Calu3 (cell line): ENCODE measurements around the gene DCHS2. TPM values are rescaled to one million over a fixed set of nuclear protein-coding genes. Genes with fewer than 3 reads are reported as not detected.

Experiments used
- BruUV-seq: library from RNA; stranded (reverse); fragments of 400-500 nt; replicated peaks from 2 replicates; lab custom pipeline; 2021; lab: Mats Ljungman, UMichigan
- CTCF ChIA-PET: fragments of 300-600 bp; sonication (Branson Sonifier 250); formaldehyde crosslinking; loops from one replicate; lab custom pipeline; 2022; ENCODE audit warnings: antibody characterized with exemption; lab: Charles Lee
- DNase-seq: peaks from one replicate; pipeline ENCODE4 v3.0.0; 2022
- H3K27ac Mint-ChIP-seq: one replicate; pipeline ENCODE4 v1.8.0; 2022; ENCODE audit warnings: mixed read lengths; ENCODE audit not compliant: unreplicated experiment
- H3K27me3 Mint-ChIP-seq: one replicate; pipeline ENCODE4 v1.8.0; 2022; ENCODE audit warnings: mixed read lengths; ENCODE audit not compliant: unreplicated experiment
- H3K36me3 Mint-ChIP-seq: one replicate; pipeline ENCODE4 v1.8.0; 2022; ENCODE audit warnings: mild to moderate bottlenecking, moderate library complexity, mixed read lengths; ENCODE audit not compliant: insufficient read depth, unreplicated experiment
- H3K4me1 Mint-ChIP-seq: one replicate; pipeline ENCODE4 v1.8.0; 2022; ENCODE audit warnings: mild to moderate bottlenecking, low read depth, mixed read lengths; ENCODE audit not compliant: unreplicated experiment
- H3K4me3 Mint-ChIP-seq: one replicate; pipeline ENCODE4 v1.8.0; 2022; ENCODE audit warnings: mild to moderate bottlenecking, low read depth, moderate library complexity, mixed read lengths; ENCODE audit not compliant: unreplicated experiment
- H3K9me3 Mint-ChIP-seq: one replicate; pipeline ENCODE4 v1.8.0; 2022; ENCODE audit warnings: low read depth, mixed read lengths; ENCODE audit not compliant: unreplicated experiment
- CTCF ChIP-seq: fragments of 200-600 bp; IDR thresholded peaks from one replicate; pipeline ENCODE4 v1.8.0; 2022; ENCODE audit warnings: antibody characterized with exemption; ENCODE audit not compliant: unreplicated experiment
- intact Hi-C: fragments of 100-400 bp; cut with micrococcal nuclease; formaldehyde crosslinking; loops from one replicate; pipeline ENCODE4 v1.10.0; 2022; ENCODE audit not compliant: unreplicated experiment
- total RNA-seq: library from RNA; stranded (reverse); gene quantifications from 2 replicates; pipeline ENCODE4 v1.2.3, GENCODE V29; 2022

The DCHS2 gene
- total RNA-seq, 1 experiment from 2014 or later, result 0.07 TPM

- BruUV-seq, result no TSS peak
- Mint-ChIP-seq H3K27ac (no peak overlapping the region), H3K27me3 (no peaks in the 10 kb centered on the region), H3K4me3 (peak overlapping the region; percentile 70), H3K36me3 (peaks cover 16% of the 10 kb centered on the region), H3K9me3 (no peaks in the 10 kb centered on the region), H3K4me1 (no peaks in the 10 kb centered on the region)
- CTCF ChIA-PET, result no interaction called here
- TF ChIP-seq CTCF, result no peak
- intact Hi-C loops, result no loop called here
- DNase-seq, result no peak
These were observed 1.4 kb downstream of the DCHS2 start for GRCh38 chr4:154490234-154490582.

GRCh38 chr4:154489558-154490233 is 1.9 kb downstream of the DCHS2 start:
- H3K36me3 Mint-ChIP-seq, result peaks cover 16% of the 10 kb centered on the region
- BruUV-seq, result no TSS peak
- TF ChIP-seq CTCF, result no peak
- H3K27ac Mint-ChIP-seq, result no peak overlapping the region
- no peak overlapping the region for H3K4me3 Mint-ChIP-seq
- DNase-seq, result no peak
- intact Hi-C loops, result no loop called here
- H3K4me1 Mint-ChIP-seq, result no peaks in the 10 kb centered on the region
- CTCF ChIA-PET, result no interaction called here
- no peaks in the 10 kb centered on the region for H3K9me3 Mint-ChIP-seq
- H3K27me3 Mint-ChIP-seq, result no peaks in the 10 kb centered on the region

- TF ChIP-seq CTCF, result no peak
- H3K4me1 Mint-ChIP-seq, result no peaks in the 10 kb centered on the region
These were observed 4.5 kb downstream of the DCHS2 start for GRCh38 chr4:154487145-154487544.

GRCh38 chr4:154485127-154485773 is 6.3 kb downstream of the DCHS2 start:
- no TSS peak for BruUV-seq
- CTCF ChIA-PET, result no interaction called here
- Mint-ChIP-seq H3K27ac (no peak overlapping the region), H3K4me3 (no peak overlapping the region), H3K4me1 (no peaks in the 10 kb centered on the region), H3K36me3 (peaks cover under 1% of the 10 kb centered on the region), H3K9me3 (no peaks in the 10 kb centered on the region), H3K27me3 (no peaks in the 10 kb centered on the region)
- no peak for TF ChIP-seq CTCF
- intact Hi-C loops, result no loop called here
- DNase-seq, result no peak

More at GRCh38 chr4:154487145-154487544, 4.5 kb downstream of the DCHS2 start:
- no TSS peak for BruUV-seq
- Mint-ChIP-seq H3K4me3 (no peak overlapping the region), H3K9me3 (no peaks in the 10 kb centered on the region), H3K36me3 (peaks cover 12% of the 10 kb centered on the region), H3K27me3 (no peaks in the 10 kb centered on the region), H3K27ac (no peak overlapping the region)
- DNase-seq, result no peak
- CTCF ChIA-PET, result no interaction called here
- intact Hi-C loops, result no loop called here
